DMS53 (cell line): ENCODE results near the gene LENG8.
"Not testable (repeated sequence)": the region's sequence is repeated elsewhere in the genome, so short reads cannot be mapped to it uniquely, and the experiment has no call there.

ENCODE experiments used
- DNase-seq: peaks from one replicate; lab custom pipeline; 2025; lab: John Stamatoyannopoulos, UW

The LENG8 gene

GRCh38 chr19:54482889-54483288 is 33.9 kb downstream of the LENG8 start:
- DNase-seq: no peak

- DNase-seq: no peak
Observed at GRCh38 chr19:54484451-54484850, 35.5 kb downstream of the LENG8 start.

GRCh38 chr19:54485851-54486250 is 36.9 kb downstream of the LENG8 start:
- DNase-seq: no peak

DNA sequence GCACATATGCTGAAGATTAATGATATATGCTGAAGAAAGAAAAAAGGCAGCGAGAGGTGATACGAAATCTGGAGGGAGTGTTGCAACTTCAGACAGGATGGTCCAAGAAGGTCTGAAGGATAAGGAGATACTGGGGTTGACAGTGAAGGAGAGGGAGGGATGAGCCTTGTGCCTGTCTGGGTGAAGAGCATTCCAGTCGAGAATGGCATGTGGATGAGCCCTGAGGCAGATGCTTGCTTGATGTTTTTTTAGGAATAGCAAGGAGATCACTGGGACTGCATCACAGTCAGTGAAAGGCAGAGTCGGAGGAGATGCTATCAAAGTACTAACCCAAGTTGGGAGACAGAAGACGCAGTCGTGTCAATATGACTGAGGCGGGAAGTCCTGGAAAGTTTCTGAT is 40.3 kb downstream of the LENG8 start:
- DNase-seq: no peak

DNA sequence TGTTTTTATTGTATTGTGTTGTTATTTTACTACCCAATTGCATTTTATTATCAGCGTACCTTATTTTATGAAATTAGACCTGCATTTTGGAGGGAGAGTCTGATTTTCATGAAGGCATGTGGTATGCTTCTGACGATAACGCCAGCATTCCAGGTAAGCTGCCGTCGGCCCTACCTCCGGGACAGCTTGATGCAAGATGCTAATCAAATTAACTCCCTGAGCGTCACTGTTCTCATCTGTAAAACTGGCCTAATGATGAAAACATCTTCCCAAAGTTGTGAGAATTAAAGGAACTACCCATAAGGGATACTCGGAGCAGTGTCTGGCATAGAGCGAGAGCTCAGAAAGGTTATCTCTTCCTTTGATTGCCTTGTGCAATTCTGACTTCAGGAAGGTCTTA is 40.8 kb downstream of the LENG8 start:
- DNase-seq: no peak

DNA sequence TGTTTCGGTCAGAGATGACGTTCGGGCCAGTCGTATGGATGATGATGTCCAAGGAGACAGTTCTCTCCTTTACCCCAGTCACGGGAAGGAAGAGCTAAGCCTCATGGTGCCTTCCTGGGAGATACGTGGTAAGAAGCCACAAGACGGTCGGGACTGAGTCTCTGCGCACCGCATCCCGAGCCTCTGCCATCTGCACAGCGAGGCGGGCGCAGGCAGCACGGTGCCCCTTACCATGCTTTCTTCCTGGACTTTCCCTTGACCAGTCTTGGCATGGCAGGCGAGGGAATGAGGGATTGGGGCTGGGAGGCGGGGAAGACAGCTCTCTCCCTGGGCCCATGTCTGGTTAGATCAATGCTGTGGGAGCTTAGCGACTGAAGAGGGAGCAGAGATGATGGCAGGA is 43.6 kb downstream of the LENG8 start:
- DNase-seq: no peak

DNA sequence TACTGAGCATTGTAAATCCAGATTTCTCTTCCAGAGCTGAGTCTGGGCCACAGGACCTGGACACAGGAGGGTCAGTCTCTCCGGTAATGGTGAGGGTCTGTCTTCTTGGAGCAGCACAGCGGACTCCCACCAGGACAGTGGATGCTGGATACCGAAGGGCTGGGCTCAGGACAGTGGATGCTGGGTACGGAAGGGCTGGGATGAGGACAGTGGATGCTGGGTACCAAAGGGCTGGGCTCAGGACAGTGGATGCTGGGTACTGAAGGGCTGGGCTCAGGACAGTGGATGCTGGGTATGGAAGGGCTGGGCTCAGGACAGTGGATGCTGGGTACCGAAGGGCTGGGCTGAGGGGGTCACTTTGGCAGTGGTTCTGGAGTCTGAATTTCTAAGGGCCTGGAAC is 44.1 kb downstream of the LENG8 start:
- DNase-seq: not testable (repeated sequence)

- DNase-seq: no peak
Observed at GRCh38 chr19:54493967-54494585, 45.1 kb downstream of the LENG8 start.

DNA sequence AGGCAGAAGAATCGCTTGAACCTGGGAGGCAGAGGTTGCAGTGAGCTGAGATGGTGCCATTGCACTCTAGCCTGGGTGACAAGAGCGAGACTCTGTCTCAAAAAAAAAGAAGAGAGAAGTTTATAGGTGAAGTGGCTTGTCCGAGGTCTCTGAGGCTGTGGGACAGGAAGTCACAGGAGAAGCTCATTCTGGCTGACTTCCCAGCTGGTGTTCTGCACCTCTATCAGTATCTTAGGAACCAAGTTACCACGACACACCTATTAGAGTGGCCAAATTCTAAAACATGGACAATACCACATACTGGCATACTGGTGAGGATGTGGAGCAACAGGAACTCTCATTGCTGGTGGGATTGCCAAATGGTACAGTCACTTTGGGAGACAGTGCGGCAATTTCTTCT is 46.3 kb downstream of the LENG8 start:
- DNase-seq: not testable (repeated sequence)

DNA sequence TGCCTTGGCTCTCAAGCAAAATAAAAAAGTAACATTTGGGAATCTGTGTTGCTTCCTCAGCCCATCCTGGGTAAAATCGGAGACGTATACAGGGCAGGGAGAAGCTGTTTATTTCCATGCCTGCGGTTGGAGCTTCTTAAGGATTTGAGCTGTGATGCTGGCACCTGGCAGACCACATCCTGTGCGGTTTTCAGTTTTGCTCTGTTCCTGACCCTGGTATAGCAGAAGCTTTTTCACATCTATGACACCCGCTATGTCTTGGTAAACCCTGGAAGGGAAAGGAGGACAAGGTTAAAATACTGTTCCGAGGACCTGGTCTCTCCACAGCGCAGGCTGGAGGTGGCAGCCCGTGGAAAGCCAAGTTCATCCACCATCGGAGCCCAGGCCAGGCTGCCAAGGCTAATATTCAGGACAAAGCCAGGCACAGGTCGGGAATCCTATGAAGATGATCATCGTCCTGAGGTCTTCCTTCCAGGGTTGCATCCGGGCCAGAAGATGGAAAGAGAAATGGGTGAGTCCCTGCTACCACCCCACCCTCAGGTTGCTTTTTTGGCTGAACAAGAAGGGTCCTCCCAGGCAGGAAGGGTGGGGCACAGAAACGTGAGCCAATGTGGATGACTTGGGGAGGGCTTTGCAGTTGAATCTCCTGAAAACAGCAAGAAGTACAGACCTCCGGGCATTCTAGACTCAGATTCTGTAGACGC is 48.9 kb downstream of the LENG8 start:
- not testable (repeated sequence) for DNase-seq

GRCh38 chr19:54498451-54498772 is 49.4 kb downstream of the LENG8 start:
- DNase-seq: not testable (repeated sequence)

DNA sequence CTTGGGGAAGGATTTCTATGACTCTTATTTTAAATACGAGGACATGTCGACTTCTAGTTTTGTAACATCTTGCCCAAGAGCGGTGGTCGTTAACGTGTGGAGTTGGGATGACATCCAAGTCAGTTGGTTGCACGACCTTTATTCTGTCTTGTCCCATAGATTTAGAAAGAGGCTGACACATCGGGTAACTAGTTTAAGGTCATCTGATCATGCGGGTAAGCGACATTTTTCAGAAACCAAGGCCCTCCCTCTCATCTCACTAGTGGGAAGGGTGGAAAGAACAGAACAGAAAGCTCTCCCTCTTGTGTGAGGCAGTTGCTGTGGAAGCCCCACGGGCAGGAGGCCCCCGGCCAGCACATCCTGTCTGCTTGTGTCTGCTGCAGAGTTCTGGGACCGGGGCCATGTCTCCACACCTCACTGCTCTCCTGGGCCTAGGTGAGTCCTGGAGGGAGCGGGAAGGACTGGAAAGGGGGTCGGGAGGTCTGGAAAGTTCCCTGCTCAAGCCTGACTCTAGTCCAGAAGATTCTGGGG is 53.6 kb downstream of the LENG8 start, which contains the start of gene LAIR2:
LAIR2 (plus strand) TSS at position 314 of the 531 bp plus-strand sequence; CDS start at position 402, 88 bp downstream.
- DNase-seq: no peak

- not testable (repeated sequence) for DNase-seq
Observed at GRCh38 chr19:54505542-54505941, 56.5 kb downstream of the LENG8 start.

GRCh38 chr19:54506079-54506478 is 57.1 kb downstream of the LENG8 start:
- no peak for DNase-seq

DNA sequence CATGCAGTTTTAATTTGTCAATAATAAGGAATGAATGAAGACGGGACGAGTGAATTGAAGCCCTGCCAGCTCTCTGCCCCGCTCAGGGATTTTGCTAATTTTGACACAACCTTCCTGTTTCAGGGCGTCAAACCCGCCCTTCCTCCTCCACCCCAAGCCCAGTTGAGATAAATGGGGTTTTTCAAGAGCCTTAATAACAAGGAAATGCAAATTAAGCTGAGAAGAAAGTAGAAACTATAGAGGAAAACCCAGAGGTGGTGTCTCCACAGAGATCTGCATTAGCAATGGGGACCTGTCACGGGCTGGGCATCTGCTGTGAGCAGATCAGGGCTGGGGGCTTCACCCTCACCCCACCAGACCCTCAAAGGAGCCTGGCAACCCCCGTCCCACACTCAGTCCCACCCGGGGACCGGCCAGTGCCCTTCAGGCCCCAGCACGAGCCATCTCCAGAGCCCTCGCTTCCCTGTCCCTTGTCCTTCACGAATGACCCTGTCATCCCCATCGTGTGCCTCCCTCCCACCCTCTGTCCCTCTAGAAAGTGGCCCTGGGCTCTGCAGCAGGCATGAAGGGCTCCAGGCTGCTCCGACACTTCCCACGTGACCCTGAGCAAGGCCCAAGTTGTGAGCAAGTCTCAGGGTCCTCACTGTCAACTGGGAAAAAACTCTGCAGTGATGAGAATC is 58.2 kb downstream of the LENG8 start:
- DNase-seq: not testable (repeated sequence)

DNA sequence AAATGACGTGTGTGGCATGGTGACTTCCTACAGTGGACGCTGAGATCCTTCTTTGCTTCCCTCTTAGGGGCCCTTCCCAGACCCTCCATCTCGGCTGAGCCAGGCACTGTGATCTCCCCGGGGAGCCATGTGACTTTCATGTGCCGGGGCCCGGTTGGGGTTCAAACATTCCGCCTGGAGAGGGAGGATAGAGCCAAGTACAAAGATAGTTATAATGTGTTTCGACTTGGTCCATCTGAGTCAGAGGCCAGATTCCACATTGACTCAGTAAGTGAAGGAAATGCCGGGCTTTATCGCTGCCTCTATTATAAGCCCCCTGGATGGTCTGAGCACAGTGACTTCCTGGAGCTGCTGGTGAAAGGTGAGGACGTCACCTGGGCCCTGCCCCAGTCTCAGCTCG is 58.8 kb downstream of the LENG8 start:
- DNase-seq: no peak

GRCh38 chr19:54508487-54508886 is 59.5 kb downstream of the LENG8 start:
- DNase-seq: not testable (repeated sequence)

- not testable (repeated sequence) for DNase-seq
Observed at GRCh38 chr19:54509200-54509940, 60.4 kb downstream of the LENG8 start.
